ENCODE results near the gene RBMS3.
"Not testable (repeated sequence)": the region's sequence is repeated elsewhere in the genome, so short reads cannot be mapped to it uniquely, and the experiment has no call there.

Gene RBMS3

GRCh38 chr3:29319798-29320197 is 38.9 kb downstream of the RBMS3 start:
- in situ Hi-C loops (cut with MboI; ENCODE audit: low pct_unique_long_range_greater_than_20kb, low sequenced_read_pairs, unreplicated experiment): no loop called here
- no peak for DNase-seq (ENCODE audit: low spot score)
- no peak for TF ChIP-seq CTCF (IDR thresholded peaks at IDR 0.05; ENCODE audit: extremely low read depth, insufficient read depth, missing control alignments)

- no peak for TF ChIP-seq CTCF (IDR thresholded peaks at IDR 0.05; ENCODE audit: extremely low read depth, insufficient read depth, missing control alignments)
- DNase-seq (ENCODE audit: low spot score): no peak
- in situ Hi-C loops (cut with MboI; ENCODE audit: low pct_unique_long_range_greater_than_20kb, low sequenced_read_pairs, unreplicated experiment): no loop called here
Observed at GRCh38 chr3:29322586-29322985, 41.7 kb downstream of the RBMS3 start.

- DNase-seq (ENCODE audit: low spot score): peak; percentile 25
- no peak for TF ChIP-seq CTCF (IDR thresholded peaks at IDR 0.05; ENCODE audit: extremely low read depth, insufficient read depth, missing control alignments)
- in situ Hi-C loops (cut with MboI; ENCODE audit: low pct_unique_long_range_greater_than_20kb, low sequenced_read_pairs, unreplicated experiment): no loop called here
Observed at GRCh38 chr3:29324180-29324651, 43.3 kb downstream of the RBMS3 start.

- in situ Hi-C loops (cut with MboI; ENCODE audit: low pct_unique_long_range_greater_than_20kb, low sequenced_read_pairs, unreplicated experiment); DNase-seq (ENCODE audit: low spot score): not testable (repeated sequence)
Observed at GRCh38 chr3:29326540-29326939, 45.7 kb downstream of the RBMS3 start.

GRCh38 chr3:29329986-29330890 is 49.4 kb downstream of the RBMS3 start:
- TF ChIP-seq CTCF (IDR thresholded peaks at IDR 0.05; ENCODE audit: extremely low read depth, insufficient read depth, missing control alignments): no peak
- in situ Hi-C loops (cut with MboI; ENCODE audit: low pct_unique_long_range_greater_than_20kb, low sequenced_read_pairs, unreplicated experiment): no loop called here
- DNase-seq (ENCODE audit: low spot score): no peak

- no peak for TF ChIP-seq CTCF (IDR thresholded peaks at IDR 0.05; ENCODE audit: extremely low read depth, insufficient read depth, missing control alignments)
- no peak for DNase-seq (ENCODE audit: low spot score)
- in situ Hi-C loops (cut with MboI; ENCODE audit: low pct_unique_long_range_greater_than_20kb, low sequenced_read_pairs, unreplicated experiment): no loop called here
Observed at GRCh38 chr3:29331035-29331434, 50.2 kb downstream of the RBMS3 start.

- DNase-seq (ENCODE audit: low spot score): no peak
- peak; percentile 3 for TF ChIP-seq CTCF (IDR thresholded peaks at IDR 0.05; ENCODE audit: extremely low read depth, insufficient read depth, missing control alignments)
- in situ Hi-C loops (cut with MboI; ENCODE audit: low pct_unique_long_range_greater_than_20kb, low sequenced_read_pairs, unreplicated experiment): no loop called here
Observed at GRCh38 chr3:29331456-29332194, 50.8 kb downstream of the RBMS3 start.
